ENCODE measurements around the gene ZNF507. TPM values are rescaled to one million over a fixed set of nuclear protein-coding genes. Genes with fewer than 3 reads are reported as not detected.

The ZNF507 gene
- 10 to 100 TPM in 2 of 6 experiments, 1 to 10 TPM in 4; 7.1 to 10.9 (median 9.1) TPM for total RNA-seq
- long read RNA-seq, partial matches to known transcripts: 0 of 1 reads
- long read RNA-seq, other reads (novel, unspliced or antisense): 1 of 1 reads

DNA sequence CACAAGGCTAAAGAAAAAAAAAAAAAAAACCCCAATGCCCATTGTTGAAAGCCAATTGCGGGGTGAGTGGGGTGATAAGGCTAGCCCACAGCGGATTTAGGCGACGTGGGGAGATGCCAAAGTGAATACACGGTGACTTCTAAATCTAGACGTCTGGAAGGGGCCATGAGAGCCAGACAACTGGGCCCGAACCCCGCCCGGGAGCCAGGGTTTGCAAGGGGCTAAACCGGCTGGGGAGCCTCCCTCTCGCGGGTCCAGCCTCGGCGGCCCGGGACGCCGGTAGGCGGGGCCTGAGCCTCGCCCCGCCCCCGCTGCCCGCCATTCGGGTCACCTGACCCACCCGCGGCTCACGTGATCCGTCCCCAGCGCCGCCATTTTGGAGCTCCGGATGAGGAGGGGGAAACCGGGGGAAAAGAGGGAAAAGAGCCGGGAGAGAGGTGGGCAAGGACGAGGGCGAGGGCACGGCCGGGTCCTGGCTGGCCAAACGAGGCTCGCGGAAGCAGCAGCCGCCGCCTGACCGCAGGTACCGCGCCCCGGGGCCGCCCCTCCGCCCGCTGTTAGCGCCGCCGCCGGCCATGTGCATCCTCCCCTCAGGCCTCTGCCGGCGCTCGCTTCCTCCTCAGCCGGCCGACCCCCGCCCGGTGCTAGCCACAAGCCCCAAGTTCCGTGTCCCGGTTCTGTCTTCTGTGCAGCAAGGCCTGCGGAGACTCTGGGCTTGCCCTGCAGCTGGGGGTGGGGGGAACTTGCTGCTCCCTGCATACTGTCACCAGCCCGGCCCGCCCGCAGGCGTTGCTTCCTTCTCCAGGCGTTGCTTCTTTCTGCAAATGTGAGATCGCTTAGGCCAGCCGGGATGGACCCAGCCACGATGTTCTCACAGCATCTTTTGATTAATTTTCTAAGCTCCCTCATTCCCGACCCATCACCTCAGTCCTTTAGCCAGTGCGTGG lies at the start of gene ZNF507:
Gene ZNF507, plus strand, starts transcription at position 350 of the 947 bp plus-strand sequence. CDS start 7,221 bp downstream, outside the sequence.
- TF ChIP-seq, protein P1, sequence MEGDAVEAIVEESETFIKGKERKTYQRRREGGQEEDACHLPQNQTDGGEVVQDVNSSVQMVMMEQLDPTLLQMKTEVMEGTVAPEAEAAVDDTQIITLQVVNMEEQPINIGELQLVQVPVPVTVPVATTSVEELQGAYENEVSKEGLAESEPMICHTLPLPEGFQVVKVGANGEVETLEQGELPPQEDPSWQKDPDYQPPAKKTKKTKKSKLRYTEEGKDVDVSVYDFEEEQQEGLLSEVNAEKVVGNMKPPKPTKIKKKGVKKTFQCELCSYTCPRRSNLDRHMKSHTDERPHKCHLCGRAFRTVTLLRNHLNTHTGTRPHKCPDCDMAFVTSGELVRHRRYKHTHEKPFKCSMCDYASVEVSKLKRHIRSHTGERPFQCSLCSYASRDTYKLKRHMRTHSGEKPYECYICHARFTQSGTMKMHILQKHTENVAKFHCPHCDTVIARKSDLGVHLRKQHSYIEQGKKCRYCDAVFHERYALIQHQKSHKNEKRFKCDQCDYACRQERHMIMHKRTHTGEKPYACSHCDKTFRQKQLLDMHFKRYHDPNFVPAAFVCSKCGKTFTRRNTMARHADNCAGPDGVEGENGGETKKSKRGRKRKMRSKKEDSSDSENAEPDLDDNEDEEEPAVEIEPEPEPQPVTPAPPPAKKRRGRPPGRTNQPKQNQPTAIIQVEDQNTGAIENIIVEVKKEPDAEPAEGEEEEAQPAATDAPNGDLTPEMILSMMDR (IDR thresholded peaks at IDR 0.05): peak in 1 of 4 donors; percentile 16
- no peak for TF ChIP-seq POLR2A (IDR thresholded peaks at IDR 0.05)
- Histone ChIP-seq H3K27me3 (no peaks in the 10 kb centered on the region), H3K4me3 (peak within 1 kb of the TSS; percentile 93 to 97 (median 94)), H3K36me3 (no peaks in the 10 kb centered on the region), H3K9me3 (no peaks in the 10 kb centered on the region), H3K27ac (peak within 1 kb of the TSS; percentile 81 to 97 (median 84)), H3K4me1 (peaks cover 0 to 38% (median 11%) of the 10 kb centered on the region in 4 donors)
- ATAC-seq (peak; percentile 82 to 95 (median 86)), DNase-seq (peak; percentile 79 to 86 (median 84))
- intact Hi-C loops (cut with DNase I): no loop called here
- WGBS (ENCODE audit: insufficient coverage, low coverage, low lambda C conversion rate, missing lambda C conversion rate): 5% methylated on average over 14 of the region's 72 CpGs

DNA sequence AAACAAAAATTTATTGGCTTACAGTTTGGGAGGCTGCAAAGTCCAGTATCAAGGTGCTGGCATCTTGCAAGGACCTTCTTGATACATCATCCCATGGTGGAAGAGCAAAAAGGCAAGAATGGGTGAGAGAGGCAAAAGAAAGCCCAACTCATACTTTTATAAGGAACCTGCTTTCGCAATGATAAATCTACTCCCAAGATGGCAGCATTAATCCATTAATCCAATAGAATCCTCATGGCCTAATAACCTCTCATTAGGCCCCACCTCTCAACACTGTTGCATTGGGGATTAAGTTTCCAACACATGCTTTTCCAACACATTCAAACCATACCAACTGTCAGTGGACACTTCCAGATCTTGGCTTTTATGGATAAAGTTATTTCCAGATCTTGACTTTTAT lies 48.7 kb upstream of the ZNF507 start:
- DNase-seq (no peak), ATAC-seq (no peak)
- intact Hi-C loops (cut with DNase I): no loop called here
- H3K27me3 ChIP-seq: no peaks in the 10 kb centered on the region
- no peak overlapping the region for H3K4me3 ChIP-seq
- no peak overlapping the region for H3K27ac ChIP-seq
- no peaks in the 10 kb centered on the region for H3K4me1 ChIP-seq
- no peak for TF ChIP-seq POLR2A (IDR thresholded peaks at IDR 0.05)
- TF ChIP-seq, protein P1 (IDR thresholded peaks at IDR 0.05): no peak
- no peaks in the 10 kb centered on the region for H3K9me3 ChIP-seq
- WGBS (ENCODE audit: insufficient coverage, low coverage, low lambda C conversion rate, missing lambda C conversion rate): 100% methylated on average over 1 of the region's 1 CpG
- H3K36me3 ChIP-seq: no peaks in the 10 kb centered on the region

DNA sequence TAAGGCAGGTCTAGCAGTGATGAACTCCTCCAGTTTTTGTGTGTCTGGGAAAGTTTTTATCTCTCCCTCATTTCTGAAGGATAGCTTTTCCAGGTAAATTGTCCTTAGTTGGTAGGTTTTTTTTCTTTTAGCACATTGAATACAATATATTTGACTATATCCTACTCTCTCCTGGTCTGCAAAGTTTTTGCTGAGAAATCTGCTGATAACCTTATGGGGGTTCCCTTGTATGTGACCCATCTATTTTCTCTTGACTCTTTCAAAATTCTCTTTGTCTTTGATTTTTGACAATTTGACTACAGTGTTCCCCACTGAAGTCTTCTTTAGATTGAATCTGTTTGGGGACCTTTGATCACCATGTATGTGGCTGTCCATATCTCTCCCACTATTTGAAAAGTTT lies 42.6 kb upstream of the ZNF507 start:
- H3K4me1 ChIP-seq: no peaks in the 10 kb centered on the region
- ATAC-seq (no peak), DNase-seq (no peak)
- H3K36me3 ChIP-seq: no peaks in the 10 kb centered on the region
- H3K9me3 ChIP-seq: no peaks in the 10 kb centered on the region
- TF ChIP-seq POLR2A (IDR thresholded peaks at IDR 0.05): no peak
- TF ChIP-seq, protein P1 (IDR thresholded peaks at IDR 0.05): no peak
- H3K27me3 ChIP-seq: no peaks in the 10 kb centered on the region
- intact Hi-C loops (cut with DNase I): no loop called here
- no peak overlapping the region for H3K27ac ChIP-seq
- no peak overlapping the region for H3K4me3 ChIP-seq

DNA sequence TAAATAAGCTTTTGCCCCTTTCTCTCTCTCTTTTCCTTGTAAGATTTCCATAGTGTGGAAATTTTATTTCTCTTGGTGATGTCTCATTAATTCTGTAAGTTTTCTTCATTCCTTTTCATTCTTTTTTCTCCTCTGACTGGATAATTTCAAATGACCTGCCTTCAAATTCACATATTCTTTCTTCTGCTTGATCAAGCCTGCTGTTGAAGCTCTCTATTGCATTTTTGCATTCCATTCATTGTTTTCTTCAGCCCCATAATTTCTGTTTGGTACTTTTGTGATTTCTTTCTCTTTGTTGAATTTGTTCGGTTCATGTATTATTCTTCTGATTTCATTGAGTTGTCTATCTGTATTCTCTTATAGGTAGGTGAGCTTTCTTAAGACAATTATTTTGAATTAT lies 42.2 kb upstream of the ZNF507 start:
- H3K27me3 ChIP-seq: no peaks in the 10 kb centered on the region
- 58% methylated on average over 1 of the region's 1 CpG for WGBS (ENCODE audit: insufficient coverage, low coverage, low lambda C conversion rate, missing lambda C conversion rate)
- no peaks in the 10 kb centered on the region for H3K9me3 ChIP-seq
- no peak for DNase-seq
- H3K36me3 ChIP-seq: no peaks in the 10 kb centered on the region
- H3K27ac ChIP-seq: no peak overlapping the region
- no peak overlapping the region for H3K4me3 ChIP-seq
- no peaks in the 10 kb centered on the region for H3K4me1 ChIP-seq
- TF ChIP-seq POLR2A (IDR thresholded peaks at IDR 0.05): no peak
- TF ChIP-seq, protein P1 (IDR thresholded peaks at IDR 0.05): no peak
- intact Hi-C loops (cut with DNase I): no loop called here
- ATAC-seq: no peak

Data from right lobe of liver (tissue), 6 donors.